Peyer's patch (tissue), 4 donors: ENCODE data around the gene MRPL44.

ENCODE experiments used
- CTCF ChIP-seq, 6 experiments: fragments of 450-650 bp in 4 of 6; fragments of 200-600 bp in 2 of 6; sonication (generic) in 1 of 6; IDR thresholded peaks; one replicate each; pipeline ENCODE4 v1.5.1; 2017 to 2019; ENCODE audit warnings: antibody characterized with exemption in 6 of 6, mild to moderate bottlenecking in 3 of 6, moderate library complexity in 1 of 6
- POLR2A ChIP-seq, 2 donors: fragments of 450-650 bp; IDR thresholded peaks; one replicate each; pipeline ENCODE4 v1.5.1; 2017; ENCODE audit warnings: antibody characterized with exemption in 2 of 2, mild to moderate bottlenecking in 2 of 2, moderate library complexity in 2 of 2

GRCh38 chr2:223922308-223922707 lies 35.0 kb upstream of the MRPL44 start:
- no peak for TF ChIP-seq CTCF (IDR thresholded peaks at IDR 0.05)
- TF ChIP-seq POLR2A (IDR thresholded peaks at IDR 0.05) = no peak
